GM12878 (cell line): Measurements from ENCODE around the gene CCL15. TPM values are rescaled to one million over a fixed set of nuclear protein-coding genes. Genes with fewer than 3 reads are reported as not detected.

Experiments used
- ATAC-seq: fragments of 200-7000 bp; cut with Tn5 transposase; 3 replicates; pipeline ENCODE4 v1.9.1; 2020; ENCODE audit warnings: mild to moderate bottlenecking, moderate library complexity
- BruUV-seq: library from RNA; stranded (reverse); fragments of 400-500 nt; replicated peaks from 2 replicates; lab custom pipeline; 2021; lab: Mats Ljungman, UMichigan
- CTCF ChIA-PET: fragments of 300-600 bp; sonication (Branson Sonifier 250); formaldehyde crosslinking; extraction: SDS; loops from one replicate; lab custom pipeline; 2021; ENCODE audit warnings: inconsistent platforms; lab: Yijun Ruan, JAX
- POLR2A ChIA-PET: fragments of 350-600 bp; formaldehyde crosslinking; extraction: SDS; loops from one replicate; lab custom pipeline; 2021; ENCODE audit warnings: inconsistent platforms; lab: Charles Lee
- RAD21 ChIA-PET: fragments of 300-600 bp; sonication (Branson Sonifier 250); formaldehyde crosslinking; loops from one replicate; lab custom pipeline; 2023; ENCODE audit warnings: antibody characterized with exemption; ENCODE audit not compliant: unreplicated experiment; lab: Charles Lee
- SMC1A ChIA-PET: fragments of 300-600 bp; sonication (Branson Sonifier 250); formaldehyde crosslinking; loops from one replicate; lab custom pipeline; 2023; ENCODE audit not compliant: unreplicated experiment, uncharacterized antibody; lab: Charles Lee
- DNase-seq: peaks from one replicate; pipeline ENCODE4 v3.0.0-alpha.2; 2011; ENCODE audit warnings: low read depth, low spot score
- FAIRE-seq: peaks from 3 replicates; lab custom pipeline; 2011; peaks lifted over from hg19 to GRCh38; lab: Jason Lieb, UNC
- H2AFZ ChIP-seq: 2 replicates; pipeline ENCODE4 v1.6.0; 2011; ENCODE audit warnings: low read depth, low read length, control low read depth; ENCODE audit not compliant: control insufficient read depth
- H3K27ac ChIP-seq: 2 replicates; pipeline ENCODE4 v1.5.1; 2011; ENCODE audit warnings: control low read depth; ENCODE audit not compliant: control insufficient read depth, insufficient read depth
- H3K27me3 ChIP-seq, 2 experiments: replicated peaks in 1 of 2; 2 replicates each; pipeline versions ENCODE4 v1.6.0 to v1.6.1; 2011; ENCODE audit warnings: low read length in 1 of 2; ENCODE audit not compliant: control insufficient read depth in 2 of 2, insufficient read depth in 2 of 2
- H3K36me3 ChIP-seq, 2 experiments: 2 replicates each; pipeline ENCODE4 v1.5.1; 2011; ENCODE audit warnings: low read length in 1 of 2; ENCODE audit not compliant: control insufficient read depth in 2 of 2, insufficient read depth in 2 of 2
- H3K4me1 ChIP-seq: 2 replicates; pipeline ENCODE4 v1.6.1; 2011; ENCODE audit warnings: mild to moderate bottlenecking, low read length, moderate library complexity, mixed read lengths; ENCODE audit not compliant: control insufficient read depth, insufficient read depth
- H3K4me2 ChIP-seq: 2 replicates; pipeline ENCODE4 v1.6.0; 2011; ENCODE audit warnings: control low read depth; ENCODE audit not compliant: control insufficient read depth, insufficient read depth
- H3K4me3 ChIP-seq: fragments of 200-600 bp; sonication (generic); 2 replicates; pipeline ENCODE4 v1.5.1; 2016
- H3K79me2 ChIP-seq: 2 replicates; pipeline ENCODE4 v1.6.0; 2011; ENCODE audit warnings: low read length; ENCODE audit not compliant: control insufficient read depth, insufficient read depth
- H3K9ac ChIP-seq: 2 replicates; pipeline ENCODE4 v1.8.0; 2011; ENCODE audit warnings: low read length, control low read depth, mixed read lengths; ENCODE audit not compliant: control insufficient read depth, insufficient read depth
- H3K9me3 ChIP-seq: replicated peaks from 3 replicates; pipeline ENCODE4 v1.5.1; 2011; ENCODE audit warnings: mild to moderate bottlenecking, low read length; ENCODE audit not compliant: control insufficient read depth, insufficient read depth
- H4K20me1 ChIP-seq: 2 replicates; pipeline ENCODE4 v1.6.0; 2011; ENCODE audit not compliant: control insufficient read depth, insufficient read depth
- ESRRA ChIP-seq: IDR thresholded peaks from 2 replicates; pipeline ENCODE4 v1.6.1; 2012; ENCODE audit warnings: mild to moderate bottlenecking, low read length, improper control_type of control experiment
- LARP7 ChIP-seq: fragments of 450-650 bp; IDR thresholded peaks from 2 replicates; pipeline ENCODE4 v1.6.1; 2017; ENCODE audit warnings: mild to moderate bottlenecking
- NFYB ChIP-seq: IDR thresholded peaks from 2 replicates; pipeline ENCODE4 v1.6.1; 2011; ENCODE audit warnings: low read depth, mild to moderate bottlenecking, low read length, improper control_type of control experiment, moderate library complexity; ENCODE audit not compliant: insufficient read depth
- NR2C1 ChIP-seq: fragments of 450-650 bp; IDR thresholded peaks from 2 replicates; pipeline ENCODE4 v1.6.1; 2017; ENCODE audit warnings: antibody characterized with exemption, mild to moderate bottlenecking, moderate library complexity
- NR2C2 ChIP-seq: IDR thresholded peaks from 2 replicates; pipeline ENCODE4 v1.6.1; 2011; ENCODE audit warnings: borderline replicate concordance, low read depth; ENCODE audit not compliant: control insufficient read depth, insufficient read length
- NRF1 ChIP-seq: conservative IDR thresholded peaks from 2 replicates; pipeline ENCODE4 v1.6.1; 2011; ENCODE audit warnings: mild to moderate bottlenecking, low read depth, low read length, improper control_type of control experiment
- SMAD1 ChIP-seq: fragments of 450-650 bp; IDR thresholded peaks from 2 replicates; pipeline ENCODE4 v1.6.1; 2018; ENCODE audit warnings: mild to moderate bottlenecking, low read depth; ENCODE audit not compliant: partially characterized antibody
- ZSCAN29 ChIP-seq: fragments of 450-650 bp; IDR thresholded peaks from 2 replicates; pipeline ENCODE4 v1.6.1; 2017; ENCODE audit warnings: mild to moderate bottlenecking, moderate library complexity
- WGBS: methylation state at CpG from one replicate; pipeline ENCODE4 v1.1.6; 2016; ENCODE audit warnings: low lambda C conversion rate; ENCODE audit not compliant: insufficient replicate concordance, insufficient coverage; ENCODE audit errors: missing lambda C conversion rate; 5-methylcytosine and 5-hydroxymethylcytosine counted together
- in situ Hi-C: fragments of 300-500 bp; cut with MboI; formaldehyde crosslinking; loops from 9 replicates; pipeline ENCODE4 v1.14.3; 2018; ENCODE audit warnings: mixed read lengths
- intact Hi-C: fragments of 100-400 bp; cut with micrococcal nuclease; formaldehyde crosslinking; loops from one replicate; pipeline ENCODE4 v1.14.2; 2022; ENCODE audit not compliant: unreplicated experiment
- polyA plus RNA-seq, 11 experiments: library from polyadenylated mRNA; depleted of rRNA in 4 of 11; unstranded in 6 of 11; stranded (reverse) in 5 of 11; fragments of >200 nt; fragmentation: Nextera tagmentation in 4 of 11; fragmentation: Illumina TruSeq in 1 of 11; extraction: Ambion mirVana in 4 of 11; extraction: Trizol in 1 of 11; gene quantifications; 1 replicate in 1 of 11; 2 replicates in 10 of 11; pipeline versions ENCODE4 v1.2.1 to v1.2.3, GENCODE V29; 2011 to 2016; ENCODE audit warnings: inconsistent platforms in 2 of 11, missing spikeins in 2 of 11, low read depth in 1 of 11
- total RNA-seq, 4 experiments: library from RNA; depleted of rRNA in 3 of 4; stranded (reverse); fragments of >200 nt in 3 of 4; fragmentation: Illumina TruSeq in 1 of 4; extraction: Trizol in 1 of 4; gene quantifications; 2 replicates each; pipeline versions ENCODE4 v1.2.1 to v1.2.3, GENCODE V29; 2013 to 2021
- TF ChIP-seq, protein P1 (sequence below): IDR thresholded peaks from 2 replicates; pipeline ENCODE4 v1.6.1; 2011; ENCODE audit warnings: low read depth, mild to moderate bottlenecking, low read length, moderate library complexity, borderline replicate concordance; ENCODE audit errors: extremely low read depth
- TF ChIP-seq, protein P2 (sequence below): fragments of 450-650 bp; IDR thresholded peaks from 2 replicates; pipeline ENCODE4 v1.6.1; 2014; ENCODE audit warnings: mild to moderate bottlenecking
- TF ChIP-seq, protein P3 (sequence below): fragments of 450-650 bp; IDR thresholded peaks from 2 replicates; pipeline ENCODE4 v1.6.1; 2017; ENCODE audit warnings: mild to moderate bottlenecking, low read depth, inconsistent platforms; ENCODE audit not compliant: poor library complexity, severe bottlenecking
- TF ChIP-seq, protein P4 (sequence below): IDR thresholded peaks from 2 replicates; pipeline ENCODE4 v1.6.1; 2011; ENCODE audit warnings: borderline replicate concordance, low read depth, mild to moderate bottlenecking, moderate library complexity, low read length; ENCODE audit not compliant: insufficient read depth, poor library complexity, severe bottlenecking
- TF ChIP-seq, protein P5 (sequence below): IDR thresholded peaks from 2 replicates; pipeline ENCODE4 v1.6.1; 2011; ENCODE audit warnings: borderline replicate concordance, low read depth, mild to moderate bottlenecking, moderate library complexity, mixed read lengths, low read length; ENCODE audit not compliant: insufficient read depth; ENCODE audit errors: extremely low read length
- TF ChIP-seq, protein P6 (sequence below): IDR thresholded peaks from 2 replicates; pipeline ENCODE4 v1.6.1; 2012; ENCODE audit warnings: low read length, inconsistent platforms

The CCL15 gene
- total and polyA plus RNA-seq, 10 of the 15 experiments (the other 5 are each of a cell fraction or from before 2014, with no cell fraction given), result 0.12 TPM; not detected in 9

DNA sequence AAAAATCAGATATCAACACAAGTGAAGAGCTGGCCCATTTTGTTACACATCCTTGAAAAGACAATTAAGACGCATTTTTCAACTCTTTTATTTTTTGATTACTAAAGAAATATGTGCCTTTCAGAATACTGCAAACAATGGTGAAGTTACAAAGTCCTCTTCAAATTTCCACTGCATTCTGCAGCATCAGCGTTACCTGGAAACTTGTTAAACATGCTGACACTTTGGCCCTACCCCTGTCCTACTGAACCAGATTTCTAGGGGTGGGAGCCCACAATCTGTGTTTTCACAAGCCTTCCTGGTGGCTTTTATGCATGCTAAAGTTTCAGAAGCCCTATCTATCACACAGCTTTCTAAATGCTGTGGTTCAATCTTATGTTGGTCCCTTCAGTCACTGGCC, 10.3 kb downstream of the CCL15 start:
- no peaks in the 10 kb centered on the region for H3K79me2 ChIP-seq
- no peaks in the 10 kb centered on the region for H3K36me3 ChIP-seq
- H3K4me2 ChIP-seq, result no peak overlapping the region
- no peak for FAIRE-seq
- no peak overlapping the region for H3K9ac ChIP-seq
- POLR2A ChIA-PET, result interaction anchor here (1.0 to 1.4 kb wide), 2 partner anchors 9 to 45 kb away, joined by 3 to 4 read pairs; no protein-coding TSS in a partner anchor
- SMC1A ChIA-PET, result interaction anchor here (0.6 to 2.0 kb wide), 5 partner anchors 14 to 152 kb away, joined by 3 to 10 read pairs (median 4); no protein-coding TSS in a partner anchor
- in situ Hi-C loops (no loop called here), intact Hi-C loops (no loop called here)
- no peaks in the 10 kb centered on the region for H3K4me1 ChIP-seq
- DNase-seq, result no peak
- no peak overlapping the region for H2AFZ ChIP-seq
- H3K9me3 ChIP-seq, result peaks cover 3% of the 10 kb centered on the region; the same call in 2 of the 3 replicates
- no peak overlapping the region for H3K27ac ChIP-seq
- H4K20me1 ChIP-seq, result no peaks in the 10 kb centered on the region
- 79% methylated on average over 2 of the region's 2 CpGs for WGBS
- CTCF ChIA-PET, result interaction anchor here (1.3 to 2.4 kb wide), 2 partner anchors 9 to 22 kb away, joined by 4 to 11 read pairs; no protein-coding TSS in a partner anchor
- no peaks in the 10 kb centered on the region for H3K27me3 ChIP-seq
- RAD21 ChIA-PET, result no interaction called here
- H3K4me3 ChIP-seq, result no peak overlapping the region
- no TSS peak for BruUV-seq
- ATAC-seq, result no peak
- TF ChIP-seq SMAD1, result no peak
- no peak for TF ChIP-seq NFYB
- no peak for TF ChIP-seq ZSCAN29
- TF ChIP-seq, protein P1, sequence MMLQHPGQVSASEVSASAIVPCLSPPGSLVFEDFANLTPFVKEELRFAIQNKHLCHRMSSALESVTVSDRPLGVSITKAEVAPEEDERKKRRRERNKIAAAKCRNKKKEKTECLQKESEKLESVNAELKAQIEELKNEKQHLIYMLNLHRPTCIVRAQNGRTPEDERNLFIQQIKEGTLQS, result no peak
- TF ChIP-seq NR2C1, result no peak
- TF ChIP-seq, protein P2, sequence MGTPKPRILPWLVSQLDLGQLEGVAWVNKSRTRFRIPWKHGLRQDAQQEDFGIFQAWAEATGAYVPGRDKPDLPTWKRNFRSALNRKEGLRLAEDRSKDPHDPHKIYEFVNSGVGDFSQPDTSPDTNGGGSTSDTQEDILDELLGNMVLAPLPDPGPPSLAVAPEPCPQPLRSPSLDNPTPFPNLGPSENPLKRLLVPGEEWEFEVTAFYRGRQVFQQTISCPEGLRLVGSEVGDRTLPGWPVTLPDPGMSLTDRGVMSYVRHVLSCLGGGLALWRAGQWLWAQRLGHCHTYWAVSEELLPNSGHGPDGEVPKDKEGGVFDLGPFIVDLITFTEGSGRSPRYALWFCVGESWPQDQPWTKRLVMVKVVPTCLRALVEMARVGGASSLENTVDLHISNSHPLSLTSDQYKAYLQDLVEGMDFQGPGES, result no peak
- TF ChIP-seq, protein P3, sequence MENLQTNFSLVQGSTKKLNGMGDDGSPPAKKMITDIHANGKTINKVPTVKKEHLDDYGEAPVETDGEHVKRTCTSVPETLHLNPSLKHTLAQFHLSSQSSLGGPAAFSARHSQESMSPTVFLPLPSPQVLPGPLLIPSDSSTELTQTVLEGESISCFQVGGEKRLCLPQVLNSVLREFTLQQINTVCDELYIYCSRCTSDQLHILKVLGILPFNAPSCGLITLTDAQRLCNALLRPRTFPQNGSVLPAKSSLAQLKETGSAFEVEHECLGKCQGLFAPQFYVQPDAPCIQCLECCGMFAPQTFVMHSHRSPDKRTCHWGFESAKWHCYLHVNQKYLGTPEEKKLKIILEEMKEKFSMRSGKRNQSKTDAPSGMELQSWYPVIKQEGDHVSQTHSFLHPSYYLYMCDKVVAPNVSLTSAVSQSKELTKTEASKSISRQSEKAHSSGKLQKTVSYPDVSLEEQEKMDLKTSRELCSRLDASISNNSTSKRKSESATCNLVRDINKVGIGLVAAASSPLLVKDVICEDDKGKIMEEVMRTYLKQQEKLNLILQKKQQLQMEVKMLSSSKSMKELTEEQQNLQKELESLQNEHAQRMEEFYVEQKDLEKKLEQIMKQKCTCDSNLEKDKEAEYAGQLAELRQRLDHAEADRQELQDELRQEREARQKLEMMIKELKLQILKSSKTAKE, result no peak
- TF ChIP-seq, protein P4, sequence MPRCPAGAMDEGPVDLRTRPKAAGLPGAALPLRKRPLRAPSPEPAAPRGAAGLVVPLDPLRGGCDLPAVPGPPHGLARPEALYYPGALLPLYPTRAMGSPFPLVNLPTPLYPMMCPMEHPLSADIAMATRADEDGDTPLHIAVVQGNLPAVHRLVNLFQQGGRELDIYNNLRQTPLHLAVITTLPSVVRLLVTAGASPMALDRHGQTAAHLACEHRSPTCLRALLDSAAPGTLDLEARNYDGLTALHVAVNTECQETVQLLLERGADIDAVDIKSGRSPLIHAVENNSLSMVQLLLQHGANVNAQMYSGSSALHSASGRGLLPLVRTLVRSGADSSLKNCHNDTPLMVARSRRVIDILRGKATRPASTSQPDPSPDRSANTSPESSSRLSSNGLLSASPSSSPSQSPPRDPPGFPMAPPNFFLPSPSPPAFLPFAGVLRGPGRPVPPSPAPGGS, result no peak
- no peak for TF ChIP-seq NRF1
- TF ChIP-seq LARP7, result no peak
- no peak for TF ChIP-seq NR2C2
- TF ChIP-seq ESRRA, result no peak
- TF ChIP-seq, protein P5, sequence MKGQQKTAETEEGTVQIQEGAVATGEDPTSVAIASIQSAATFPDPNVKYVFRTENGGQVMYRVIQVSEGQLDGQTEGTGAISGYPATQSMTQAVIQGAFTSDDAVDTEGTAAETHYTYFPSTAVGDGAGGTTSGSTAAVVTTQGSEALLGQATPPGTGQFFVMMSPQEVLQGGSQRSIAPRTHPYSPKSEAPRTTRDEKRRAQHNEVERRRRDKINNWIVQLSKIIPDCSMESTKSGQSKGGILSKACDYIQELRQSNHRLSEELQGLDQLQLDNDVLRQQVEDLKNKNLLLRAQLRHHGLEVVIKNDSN, result no peak
- TF ChIP-seq, protein P6, sequence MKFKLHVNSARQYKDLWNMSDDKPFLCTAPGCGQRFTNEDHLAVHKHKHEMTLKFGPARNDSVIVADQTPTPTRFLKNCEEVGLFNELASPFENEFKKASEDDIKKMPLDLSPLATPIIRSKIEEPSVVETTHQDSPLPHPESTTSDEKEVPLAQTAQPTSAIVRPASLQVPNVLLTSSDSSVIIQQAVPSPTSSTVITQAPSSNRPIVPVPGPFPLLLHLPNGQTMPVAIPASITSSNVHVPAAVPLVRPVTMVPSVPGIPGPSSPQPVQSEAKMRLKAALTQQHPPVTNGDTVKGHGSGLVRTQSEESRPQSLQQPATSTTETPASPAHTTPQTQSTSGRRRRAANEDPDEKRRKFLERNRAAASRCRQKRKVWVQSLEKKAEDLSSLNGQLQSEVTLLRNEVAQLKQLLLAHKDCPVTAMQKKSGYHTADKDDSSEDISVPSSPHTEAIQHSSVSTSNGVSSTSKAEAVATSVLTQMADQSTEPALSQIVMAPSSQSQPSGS, result no peak
